Endometrium (tissue), 2 donors: Measurements from ENCODE around the gene CNIH4.
"Not testable (repeated sequence)": the region's sequence is repeated elsewhere in the genome, so short reads cannot be mapped to it uniquely, and the experiment has no call there.

Experiments used
- FAIRE-seq: peaks from 2 replicates; lab custom pipeline; 2012; peaks lifted over from hg19 to GRCh38; lab: Jason Lieb, UNC
- donor health status: control.
- donor health status: control.

CNIH4 gene

DNA sequence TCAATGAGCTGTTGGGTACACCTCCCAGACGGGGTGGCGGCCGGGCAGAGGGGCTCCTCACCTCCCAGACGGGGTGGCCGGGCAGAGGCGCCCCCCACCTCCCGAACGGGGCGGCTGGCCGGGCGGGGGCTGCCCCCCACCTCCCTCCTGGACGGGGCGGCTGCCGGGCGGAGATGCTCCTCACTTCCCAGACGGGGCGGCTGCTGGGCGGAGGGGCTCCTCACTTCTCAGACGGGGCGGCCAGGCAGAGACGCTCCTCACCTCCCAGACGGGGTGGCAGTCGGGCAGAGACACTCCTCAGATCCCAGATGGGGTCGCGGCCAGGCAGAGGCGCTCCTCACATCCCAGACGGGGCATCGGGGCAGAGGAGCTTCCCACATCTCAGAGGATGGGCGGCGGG lies 7.0 kb upstream of the CNIH4 start:
- FAIRE-seq: not testable (repeated sequence)

- not testable (repeated sequence) for FAIRE-seq
Measured at GRCh38 chr1:224352436-224353085, 4.1 kb upstream of the CNIH4 start.

GRCh38 chr1:224353975-224354925 lies 2.4 kb upstream of the CNIH4 start:
- no peak for FAIRE-seq

DNA sequence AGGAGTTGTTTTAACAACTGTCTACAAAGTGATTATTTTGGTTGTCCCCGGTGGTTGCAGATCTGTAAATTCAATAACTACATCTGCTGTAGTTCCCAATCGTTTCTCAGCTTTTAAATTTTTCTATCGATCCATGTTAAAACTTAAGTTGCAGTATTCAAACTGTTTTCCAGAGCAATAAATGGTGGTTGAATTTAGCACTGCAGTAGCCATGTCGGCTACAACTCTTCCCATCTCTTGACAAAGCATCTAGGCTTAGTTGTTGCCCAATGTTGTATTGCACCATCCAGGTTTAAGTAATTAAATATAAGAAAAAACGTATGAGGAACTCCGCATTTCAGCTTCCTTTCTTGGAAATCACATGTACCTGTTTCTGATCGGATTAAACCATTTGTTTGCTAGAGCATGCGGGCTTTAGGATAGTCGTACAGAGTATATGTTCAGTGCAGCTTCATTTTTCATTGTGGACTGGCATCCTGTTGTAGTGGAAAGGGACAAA lies 996 bp downstream of the CNIH4 start:
- FAIRE-seq: no peak

GRCh38 chr1:224358237-224358636 lies 1.6 kb downstream of the CNIH4 start:
- no peak for FAIRE-seq

GRCh38 chr1:224359207-224359606 lies 2.5 kb downstream of the CNIH4 start:
- no peak for FAIRE-seq

DNA sequence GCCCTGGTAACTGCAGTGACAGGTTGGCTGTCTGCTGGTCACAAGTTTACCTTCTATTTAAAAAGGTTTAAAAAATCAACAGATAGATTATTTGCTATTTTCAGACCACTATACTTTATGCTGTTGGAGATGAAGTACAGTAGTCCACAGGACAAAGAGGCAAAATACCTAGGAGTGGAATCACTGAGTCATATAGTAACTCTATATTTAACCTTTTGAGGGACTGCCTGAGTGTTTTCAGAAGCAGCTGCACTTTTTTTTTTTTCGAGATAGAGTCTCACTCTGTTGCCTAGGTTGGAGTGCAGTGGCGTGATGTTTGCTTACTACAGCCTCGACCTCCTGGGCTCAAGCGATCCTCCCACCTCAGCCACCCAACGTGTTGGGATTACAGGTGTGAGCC lies 11.7 kb downstream of the CNIH4 start:
- FAIRE-seq: no peak

GRCh38 chr1:224373008-224373590 lies 16.4 kb downstream of the CNIH4 start:
- no peak for FAIRE-seq

GRCh38 chr1:224375059-224375458 lies 18.4 kb downstream of the CNIH4 start:
- no peak for FAIRE-seq

DNA sequence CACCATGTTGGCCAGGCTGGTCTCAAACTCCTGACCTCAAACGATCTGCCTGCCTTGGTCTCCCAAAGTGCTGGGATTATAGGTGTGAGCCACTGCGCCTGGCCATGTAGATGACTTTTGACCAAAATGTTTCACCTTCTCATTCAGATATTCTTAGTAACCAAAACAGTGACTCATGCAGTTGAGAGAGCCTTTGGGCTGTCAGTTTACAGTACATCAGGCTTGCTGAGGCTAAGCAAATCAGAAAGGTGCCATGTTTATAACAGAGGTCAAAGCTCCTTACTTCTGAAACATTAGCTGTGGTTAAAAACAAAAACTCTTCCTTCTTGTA lies 21.0 kb downstream of the CNIH4 start:
- no peak for FAIRE-seq

- FAIRE-seq: no peak
Measured at GRCh38 chr1:224378855-224379631, 22.4 kb downstream of the CNIH4 start.

DNA sequence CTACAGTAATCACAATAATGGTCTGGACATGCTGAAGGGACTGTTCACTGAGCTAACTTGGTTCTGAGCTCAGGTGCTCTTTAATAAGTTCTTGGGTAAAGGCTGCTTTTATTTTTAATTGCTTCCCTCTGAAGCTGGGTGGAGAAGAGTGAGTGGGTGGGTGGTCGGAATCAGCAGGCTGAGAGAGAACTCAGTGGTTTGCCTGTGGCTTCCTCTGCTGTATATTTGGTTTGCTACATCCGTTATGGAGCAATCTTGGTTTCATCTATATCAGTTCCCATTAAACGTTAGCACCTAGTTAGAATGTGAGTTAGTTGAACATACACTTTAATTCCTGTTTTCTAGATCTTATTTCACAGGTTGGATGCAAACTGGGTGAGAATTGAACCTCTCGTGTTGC lies 23.3 kb downstream of the CNIH4 start:
- no peak for FAIRE-seq

DNA sequence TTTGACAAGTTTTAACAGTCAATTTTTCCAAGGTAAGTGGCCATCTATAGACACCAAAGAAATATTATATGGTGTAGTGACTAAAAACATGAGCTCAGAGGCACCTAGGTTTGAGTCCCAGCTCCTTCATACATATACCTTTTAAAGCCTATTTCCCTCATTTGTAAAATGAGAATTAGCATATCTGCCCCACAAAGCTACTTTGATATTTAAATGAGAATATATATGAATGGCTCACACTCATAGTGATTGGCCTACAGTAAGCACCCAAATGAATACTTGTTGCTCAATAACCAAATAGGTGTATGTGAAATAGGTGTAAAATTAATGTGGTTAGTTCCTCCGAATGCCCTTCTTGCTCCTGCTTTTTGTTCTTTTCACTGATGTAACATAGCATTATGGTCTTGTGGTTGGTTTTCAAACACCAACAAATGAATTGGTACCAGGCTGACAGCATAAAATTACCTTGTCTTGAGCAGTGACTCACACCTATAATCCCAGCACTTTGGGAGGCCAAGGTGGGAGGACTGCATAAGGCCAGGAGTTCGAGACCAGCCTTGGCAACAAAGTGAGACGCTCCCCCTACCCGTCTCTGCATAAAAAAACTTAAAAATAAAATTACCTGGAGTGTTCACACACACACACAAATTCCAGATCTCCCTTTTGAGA lies 25.3 kb downstream of the CNIH4 start:
- no peak for FAIRE-seq

DNA sequence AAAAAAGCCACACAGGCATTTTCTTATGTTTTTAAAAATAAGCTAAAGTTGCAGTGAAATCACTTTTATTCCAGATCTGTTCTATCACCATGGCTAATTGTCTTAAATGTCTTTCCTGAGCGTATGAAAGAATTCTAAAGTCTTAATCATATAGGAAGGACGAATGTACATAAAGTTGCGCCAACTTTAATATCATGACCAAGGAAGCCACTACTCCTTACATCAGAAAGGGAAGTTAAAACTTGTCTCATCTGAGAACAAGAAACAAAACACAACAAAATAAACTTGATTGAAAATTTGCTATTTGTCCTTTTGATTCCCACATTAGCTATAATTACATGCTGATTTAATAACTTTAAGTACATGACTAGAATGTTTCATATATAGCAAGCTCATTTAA lies 26.5 kb downstream of the CNIH4 start:
- FAIRE-seq: no peak

DNA sequence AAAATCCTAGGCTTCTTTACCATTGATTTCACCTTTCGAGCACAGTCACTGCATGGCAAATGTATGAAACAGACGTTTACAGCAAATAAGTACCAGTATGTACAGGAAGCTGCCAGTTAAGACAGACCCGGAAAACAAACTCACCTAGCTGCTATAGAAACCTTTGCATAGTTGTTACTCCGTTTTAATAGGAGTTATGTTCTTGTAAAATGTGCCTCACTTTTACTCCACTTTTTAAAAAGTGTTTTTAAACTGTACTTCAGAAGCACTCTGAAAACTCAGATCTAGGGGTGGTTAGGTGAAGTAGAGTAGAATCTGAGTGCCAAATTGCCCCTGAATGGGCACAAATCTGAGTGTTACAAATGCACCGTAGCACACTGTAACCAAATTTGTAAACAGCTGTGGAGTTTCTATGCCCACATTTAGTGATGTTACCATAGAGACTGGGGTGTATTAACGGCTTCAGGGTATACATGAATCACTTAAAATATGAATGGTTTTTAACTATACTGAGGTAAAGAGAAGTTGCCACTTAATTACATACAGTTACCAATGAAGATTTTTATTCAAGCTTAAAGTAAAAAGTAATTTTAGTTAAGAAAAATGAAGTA lies 30.7 kb downstream of the CNIH4 start:
- no peak for FAIRE-seq

DNA sequence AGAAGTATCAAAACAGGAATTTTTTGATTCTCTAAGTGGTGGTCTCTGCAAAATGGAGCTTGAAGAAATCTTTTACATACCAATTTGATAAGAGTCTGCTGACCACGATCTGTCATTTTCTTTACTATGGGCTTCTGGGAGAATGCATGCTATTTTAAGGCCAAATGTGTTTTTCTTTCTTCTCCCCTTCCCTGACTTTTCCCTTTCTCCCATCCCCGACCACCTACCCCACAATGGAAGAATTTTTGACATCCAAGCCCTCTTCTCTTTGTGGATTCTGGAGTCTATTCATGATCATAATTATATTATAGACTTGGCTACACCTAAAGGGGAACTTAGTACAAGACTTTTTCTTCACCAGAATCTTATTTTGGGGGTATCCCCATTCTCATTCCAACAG lies 31.3 kb downstream of the CNIH4 start:
- no peak for FAIRE-seq

- FAIRE-seq: no peak
Measured at GRCh38 chr1:224390517-224390916, 33.8 kb downstream of the CNIH4 start.

DNA sequence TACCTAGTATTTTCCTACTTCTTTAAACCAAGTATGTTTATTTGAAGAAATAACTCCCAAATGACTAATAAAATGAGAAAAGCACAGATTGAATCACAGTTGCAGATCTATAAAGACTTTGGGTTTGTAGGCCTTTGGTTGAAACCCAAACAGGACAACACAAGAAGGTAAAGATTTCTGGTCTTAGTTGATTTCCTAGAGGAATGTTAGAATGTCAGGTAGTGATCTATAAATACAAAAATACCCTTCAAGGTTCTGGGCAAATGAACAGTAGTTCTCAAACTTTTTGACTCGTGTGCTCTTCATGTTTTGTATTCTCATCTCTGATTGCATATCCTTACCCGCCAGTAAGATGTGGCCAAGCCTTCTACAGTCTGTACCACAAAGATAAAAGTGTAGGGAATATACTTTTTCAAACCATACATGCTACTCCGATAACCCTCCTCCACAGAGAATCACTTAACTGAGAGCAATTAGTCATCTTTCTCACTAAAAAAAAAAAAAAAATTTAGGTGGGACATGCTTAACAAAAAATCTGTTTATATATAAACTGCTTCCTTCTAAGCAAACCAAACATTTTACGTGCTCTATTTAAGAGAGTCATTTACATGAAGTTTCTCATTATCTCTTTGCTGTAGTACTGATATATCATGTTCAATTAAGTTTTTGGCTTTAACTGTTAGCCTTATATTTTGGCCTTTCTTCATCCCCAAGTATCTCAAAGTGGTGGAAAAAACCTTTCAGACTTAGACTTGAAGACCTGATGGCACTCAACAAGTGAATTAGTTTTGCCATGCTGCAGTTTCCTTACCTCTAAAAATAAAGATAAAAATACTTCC lies 36.0 kb downstream of the CNIH4 start:
- no peak for FAIRE-seq

- no peak for FAIRE-seq
Measured at GRCh38 chr1:224393294-224393693, 36.6 kb downstream of the CNIH4 start.

DNA sequence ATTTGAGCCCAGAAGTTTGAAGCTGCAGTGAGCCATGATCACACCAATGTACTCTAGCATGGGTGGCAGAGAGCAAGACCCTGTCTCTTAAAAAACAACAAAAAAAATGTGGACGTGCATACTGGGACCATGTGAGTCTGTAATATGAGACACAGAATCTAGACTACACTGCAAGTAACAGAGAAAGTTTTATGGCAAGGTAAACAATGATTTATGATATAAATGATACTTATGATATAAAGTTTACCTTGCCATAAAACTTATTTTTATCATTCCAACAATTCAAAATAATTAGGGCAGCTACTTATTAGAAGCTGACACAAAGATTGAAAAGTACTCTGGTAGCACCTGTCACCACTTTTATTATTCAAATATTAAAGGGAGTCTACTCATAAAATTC lies 43.2 kb downstream of the CNIH4 start:
- FAIRE-seq: no peak
